RWPE2 (cell line): ENCODE results near the gene LRMDA.

Source experiments
- ATAC-seq: fragments of 200-7000 bp; cut with Tn5 transposase; 3 replicates; pipeline ENCODE4 v1.9.1; 2021; ENCODE audit warnings: low read depth
- DNase-seq: peaks from one replicate; pipeline ENCODE4 v3.0.0-alpha.2; 2020; ENCODE audit warnings: low spot score
- H3K27ac ChIP-seq: fragments of 450-650 bp; 2 replicates; pipeline ENCODE4 v1.5.1; 2017; ENCODE audit warnings: mild to moderate bottlenecking; ENCODE audit not compliant: poor library complexity, severe bottlenecking
- H3K27me3 ChIP-seq: fragments of 250-450 bp; sonication (Bioruptor Pico); 2 replicates; pipeline ENCODE4 v1.5.1; 2021; ENCODE audit warnings: mild to moderate bottlenecking, moderate library complexity; ENCODE audit not compliant: insufficient read depth, poor library complexity, severe bottlenecking
- H3K36me3 ChIP-seq: fragments of 250-450 bp; sonication (Bioruptor Pico); 2 replicates; pipeline ENCODE4 v1.5.1; 2020; ENCODE audit warnings: low read depth, mild to moderate bottlenecking, moderate library complexity
- H3K4me1 ChIP-seq: fragments of 250-450 bp; sonication (Bioruptor Pico); 2 replicates; pipeline ENCODE4 v1.5.1; 2021; ENCODE audit warnings: mild to moderate bottlenecking, moderate library complexity; ENCODE audit not compliant: insufficient read depth, poor library complexity, severe bottlenecking
- H3K4me3 ChIP-seq: fragments of 250-450 bp; sonication (Bioruptor Pico); 2 replicates; pipeline ENCODE4 v1.5.1; 2021; ENCODE audit warnings: mild to moderate bottlenecking, moderate library complexity; ENCODE audit not compliant: severe bottlenecking
- H3K9me3 ChIP-seq: fragments of 250-450 bp; sonication (Bioruptor Pico); 2 replicates; pipeline ENCODE4 v1.5.1; 2021; ENCODE audit warnings: mild to moderate bottlenecking, moderate library complexity; ENCODE audit not compliant: severe bottlenecking
- CTCF ChIP-seq: fragments of 450-650 bp; IDR thresholded peaks from one replicate; pipeline ENCODE4 v1.5.1; 2017; ENCODE audit warnings: mild to moderate bottlenecking, moderate library complexity; ENCODE audit not compliant: poor library complexity, severe bottlenecking

The LRMDA gene

GRCh38 chr10:75938380-75939122, 507.1 kb downstream of the LRMDA start:
- ATAC-seq (no peak), DNase-seq (no peak)
- no peak overlapping the region for H3K4me3 ChIP-seq
- H3K9me3 ChIP-seq: no peaks in the 10 kb centered on the region
- H3K4me1 ChIP-seq: no peaks in the 10 kb centered on the region
- no peaks in the 10 kb centered on the region for H3K36me3 ChIP-seq
- no peak overlapping the region for H3K27ac ChIP-seq
- H3K27me3 ChIP-seq: peaks cover 1% of the 10 kb centered on the region
- no peak for TF ChIP-seq CTCF

- no peak for ATAC-seq
- Histone ChIP-seq H3K27me3 (peaks cover 3% of the 10 kb centered on the region), H3K4me3 (no peak overlapping the region), H3K27ac (no peak overlapping the region), H3K36me3 (no peaks in the 10 kb centered on the region), H3K9me3 (peaks cover 3% of the 10 kb centered on the region), H3K4me1 (no peaks in the 10 kb centered on the region)
- no peak for TF ChIP-seq CTCF
- no peak for DNase-seq
Observed at GRCh38 chr10:75939541-75939940, 508.1 kb downstream of the LRMDA start.

DNA sequence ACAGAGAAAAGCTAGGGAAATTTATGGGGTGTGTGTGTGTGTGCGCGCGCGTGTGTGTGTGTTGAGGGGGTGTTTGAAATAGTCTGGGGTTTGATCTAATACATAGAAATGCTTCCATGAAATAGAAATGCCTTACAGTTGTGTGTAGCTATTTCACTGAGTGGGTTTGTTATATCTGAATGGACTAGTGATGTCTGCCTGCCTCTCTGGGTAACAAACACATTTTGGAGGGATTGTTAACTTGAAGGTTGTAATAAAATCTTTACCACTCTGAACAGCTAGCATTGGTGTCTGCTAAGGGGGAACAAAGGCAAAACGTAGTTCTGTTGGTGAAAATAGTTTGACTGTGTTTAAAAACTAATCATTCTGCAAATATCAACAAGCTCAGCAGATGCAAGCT, 509.3 kb downstream of the LRMDA start:
- Histone ChIP-seq H3K4me3 (no peak overlapping the region), H3K27me3 (peaks cover 3% of the 10 kb centered on the region), H3K36me3 (no peaks in the 10 kb centered on the region), H3K27ac (no peak overlapping the region), H3K4me1 (no peaks in the 10 kb centered on the region), H3K9me3 (peaks cover 3% of the 10 kb centered on the region)
- DNase-seq (no peak), ATAC-seq (no peak)
- no peak for TF ChIP-seq CTCF

- Histone ChIP-seq H3K36me3 (no peaks in the 10 kb centered on the region), H3K27me3 (peaks cover 3% of the 10 kb centered on the region), H3K4me1 (no peaks in the 10 kb centered on the region), H3K9me3 (peaks cover 3% of the 10 kb centered on the region), H3K4me3 (no peak overlapping the region), H3K27ac (no peak overlapping the region)
- ATAC-seq: no peak
- no peak for DNase-seq
- no peak for TF ChIP-seq CTCF
Observed at GRCh38 chr10:75941223-75941801, 509.9 kb downstream of the LRMDA start.

DNA sequence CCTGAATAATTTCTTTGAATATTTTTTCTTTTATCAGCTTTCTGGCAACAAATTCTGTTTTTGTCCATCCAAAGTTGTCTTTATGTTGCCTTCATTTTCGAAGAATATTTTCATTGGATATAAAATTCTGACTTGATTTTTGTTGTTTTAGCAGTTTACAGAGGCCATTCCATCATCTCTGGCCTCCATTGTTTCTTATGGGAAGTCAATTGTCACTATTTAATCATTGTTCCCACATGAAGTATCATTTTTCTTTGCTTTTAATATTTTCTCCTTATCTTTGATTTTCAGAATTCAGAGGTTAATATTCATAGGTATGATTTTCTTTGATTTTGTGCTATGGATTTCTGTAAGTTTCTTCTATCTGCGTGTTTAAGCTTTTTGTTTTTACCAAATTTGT, 512.6 kb downstream of the LRMDA start:
- Histone ChIP-seq H3K4me3 (no peak overlapping the region), H3K4me1 (no peaks in the 10 kb centered on the region), H3K27me3 (peaks cover 3% of the 10 kb centered on the region), H3K36me3 (no peaks in the 10 kb centered on the region), H3K9me3 (peaks cover 3% of the 10 kb centered on the region), H3K27ac (no peak overlapping the region)
- ATAC-seq (no peak), DNase-seq (no peak)
- TF ChIP-seq CTCF: no peak
